ENCODE data around the gene SLC9A9.

GRCh38 chr3:143514109-143514508 lies 334.2 kb downstream of the SLC9A9 start:
- no peak for TF ChIP-seq CTCF (IDR thresholded peaks at IDR 0.05)
- no peak for TF ChIP-seq POLR2A (IDR thresholded peaks at IDR 0.05; ENCODE audit: low read depth)
- no peak for TF ChIP-seq EP300 (IDR thresholded peaks at IDR 0.05)

Data from esophagus muscularis mucosa (tissue), 4 donors.